Measurements from ENCODE around the gene PGAM5. TPM values are rescaled to one million over a fixed set of nuclear protein-coding genes. Genes with fewer than 3 reads are reported as not detected.

Gene PGAM5
- total and polyA plus RNA-seq, 2 of the 4 experiments (the other 2 are of a cell fraction), result 25.2 to 37.8 TPM

DNA sequence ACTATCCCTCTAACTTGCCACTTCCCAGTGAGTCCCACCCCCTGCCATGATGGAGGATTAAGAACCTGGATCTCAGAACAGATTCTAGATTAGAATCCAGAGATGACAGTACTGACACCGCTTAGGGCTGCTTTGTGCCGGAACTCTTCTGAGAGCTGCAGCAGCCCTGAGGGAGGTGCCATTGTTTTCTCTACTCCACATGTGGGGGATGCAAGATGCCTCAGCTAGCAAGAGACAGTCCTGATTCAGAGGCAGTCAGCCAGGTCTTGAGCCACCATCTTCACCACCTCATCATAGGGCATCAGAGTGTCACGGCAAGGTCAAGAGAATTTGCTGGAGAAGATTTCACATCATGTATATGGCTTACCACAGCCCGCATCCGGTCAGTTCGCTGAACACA, 3.4 kb upstream of the PGAM5 start:
- 80% methylated on average over 1 of the region's 6 CpGs; no CpG with 5 or more reads in 1 of the 2 experiments for WGBS, 2 experiments (ENCODE audit: extremely low coverage in 2 of 2, insufficient read length in 1 of 2)
- CTCF ChIA-PET, result no interaction called here

More for the DNA sequence above, 3.4 kb upstream of the PGAM5 start:
- intact Hi-C loops (cut with micrococcal nuclease), result no loop called here
- no peak for TF ChIP-seq NFE2L2 (IDR thresholded peaks at IDR 0.05; ENCODE audit: low read depth, low read length)
- TF ChIP-seq, protein P1, sequence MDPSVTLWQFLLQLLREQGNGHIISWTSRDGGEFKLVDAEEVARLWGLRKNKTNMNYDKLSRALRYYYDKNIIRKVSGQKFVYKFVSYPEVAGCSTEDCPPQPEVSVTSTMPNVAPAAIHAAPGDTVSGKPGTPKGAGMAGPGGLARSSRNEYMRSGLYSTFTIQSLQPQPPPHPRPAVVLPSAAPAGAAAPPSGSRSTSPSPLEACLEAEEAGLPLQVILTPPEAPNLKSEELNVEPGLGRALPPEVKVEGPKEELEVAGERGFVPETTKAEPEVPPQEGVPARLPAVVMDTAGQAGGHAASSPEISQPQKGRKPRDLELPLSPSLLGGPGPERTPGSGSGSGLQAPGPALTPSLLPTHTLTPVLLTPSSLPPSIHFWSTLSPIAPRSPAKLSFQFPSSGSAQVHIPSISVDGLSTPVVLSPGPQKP (IDR thresholded peaks at IDR 0.05; ENCODE audit: borderline replicate concordance, low read depth, low read length), result no peak
- no peak for TF ChIP-seq MXI1 (IDR thresholded peaks at IDR 0.05; ENCODE audit: borderline replicate concordance, low read depth, low read length)
- no peak for TF ChIP-seq RFX5 (IDR thresholded peaks at IDR 0.05; ENCODE audit: low read depth, low read length)
- TF ChIP-seq MAZ (IDR thresholded peaks at IDR 0.05; ENCODE audit: borderline replicate concordance, low read depth, low read length), result no peak
- TF ChIP-seq RCOR1 (IDR thresholded peaks at IDR 0.05; ENCODE audit: insufficient replicate concordance, low read length), result no peak
- TF ChIP-seq BHLHE40 (IDR thresholded peaks at IDR 0.05; ENCODE audit: low read depth, low read length), result no peak
- TF ChIP-seq, protein P2, sequence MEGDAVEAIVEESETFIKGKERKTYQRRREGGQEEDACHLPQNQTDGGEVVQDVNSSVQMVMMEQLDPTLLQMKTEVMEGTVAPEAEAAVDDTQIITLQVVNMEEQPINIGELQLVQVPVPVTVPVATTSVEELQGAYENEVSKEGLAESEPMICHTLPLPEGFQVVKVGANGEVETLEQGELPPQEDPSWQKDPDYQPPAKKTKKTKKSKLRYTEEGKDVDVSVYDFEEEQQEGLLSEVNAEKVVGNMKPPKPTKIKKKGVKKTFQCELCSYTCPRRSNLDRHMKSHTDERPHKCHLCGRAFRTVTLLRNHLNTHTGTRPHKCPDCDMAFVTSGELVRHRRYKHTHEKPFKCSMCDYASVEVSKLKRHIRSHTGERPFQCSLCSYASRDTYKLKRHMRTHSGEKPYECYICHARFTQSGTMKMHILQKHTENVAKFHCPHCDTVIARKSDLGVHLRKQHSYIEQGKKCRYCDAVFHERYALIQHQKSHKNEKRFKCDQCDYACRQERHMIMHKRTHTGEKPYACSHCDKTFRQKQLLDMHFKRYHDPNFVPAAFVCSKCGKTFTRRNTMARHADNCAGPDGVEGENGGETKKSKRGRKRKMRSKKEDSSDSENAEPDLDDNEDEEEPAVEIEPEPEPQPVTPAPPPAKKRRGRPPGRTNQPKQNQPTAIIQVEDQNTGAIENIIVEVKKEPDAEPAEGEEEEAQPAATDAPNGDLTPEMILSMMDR (conservative IDR thresholded peaks at IDR 0.05; ENCODE audit: low read depth, low read length), result no peak
- Histone ChIP-seq H4K20me1 (ENCODE audit: insufficient read depth, low read length) (peaks cover 3% of the 10 kb centered on the region; the same call in 1 of the 2 replicates), H3K9me1 (ENCODE audit: insufficient read depth, low read length) (no peaks in the 10 kb centered on the region; the same call in 1 of the 2 replicates), H3K23ac (ENCODE audit: low read depth, low read length) (no peak overlapping the region), H3K9ac (ENCODE audit: low read depth, low read length) (no peak overlapping the region), H4K5ac (ENCODE audit: low read depth, low read length) (no peak overlapping the region), H4K8ac (ENCODE audit: low read depth in 2 of 2, low read length in 2 of 2) (no peak overlapping the region), H3K14ac (replicated peaks; ENCODE audit: low read depth, low read length) (no peak overlapping the region), H2AFZ (replicated peaks; ENCODE audit: low read length, poor library complexity) (peak overlapping the region; percentile 72), H3K4me3 (ENCODE audit: insufficient read depth, low read depth, low read length) (no peak overlapping the region), H2BK120ac (ENCODE audit: low read depth, low read length) (no peak overlapping the region), H3K4me2 (ENCODE audit: low read depth, low read length) (no peak overlapping the region), H3K56ac (ENCODE audit: extremely low read depth, insufficient read depth, low read length) (no peak overlapping the region), H3K27ac (ENCODE audit: insufficient read depth, low read length) (no peak overlapping the region), H3K4me1 (ENCODE audit: control insufficient read depth, insufficient read depth, low read length) (0 out of 2 replicates have a peak, but pooled peaks cover 2% of the 10 kb centered on the region), H2AK5ac (ENCODE audit: low read depth, low read length) (no peak overlapping the region), H2BK15ac (ENCODE audit: low read depth, low read length) (no peak overlapping the region), H3K27me3 (ENCODE audit: control insufficient read depth, insufficient read depth, low read length) (no peaks in the 10 kb centered on the region), H2BK20ac (ENCODE audit: low read depth, low read length) (no peak overlapping the region), H3K36me3 (ENCODE audit: control insufficient read depth, insufficient read depth, low read length) (peaks cover 16% of the 10 kb centered on the region), H3K4ac (ENCODE audit: low read depth, low read length) (no peak overlapping the region), H2BK5ac (ENCODE audit: low read depth, low read length, poor library complexity, severe bottlenecking) (no peak overlapping the region), H3K9me3 (ENCODE audit: control insufficient read depth, insufficient read depth, low read length) (no peaks in the 10 kb centered on the region), H3K79me1 (ENCODE audit: low read depth in 1 of 2, low read length in 2 of 2) (peaks cover 4 to 32% of the 10 kb centered on the region in 2 experiments), H4K91ac (ENCODE audit: insufficient read depth, low read depth, low read length) (no peak overlapping the region), H3K18ac (ENCODE audit: low read depth, low read length) (no peak overlapping the region), H2AK9ac (replicated peaks; ENCODE audit: low read depth, low read length, poor library complexity) (no peak overlapping the region)
- DNase-seq (no peak), ATAC-seq (ENCODE audit: low read depth) (no peak)
- in situ Hi-C loops (cut with MboI; ENCODE audit: low sequenced_read_pairs), result no loop called here
- dilution Hi-C loops (cut with HindIII; ENCODE audit: low sequenced_read_pairs, unreplicated experiment), result no loop called here
- no TSS peak for BruUV-seq (replicated peaks)
- POLR2A ChIA-PET (ENCODE audit: unreplicated experiment), result no interaction called here
